Measurements from ENCODE around the gene GALNTL6. TPM values are rescaled to one million over a fixed set of nuclear protein-coding genes. Genes with fewer than 3 reads are reported as not detected.

GALNTL6 gene
- total and polyA plus RNA-seq, 2 donors (not counting 1 experiment from before 2014, with no cell fraction given): 0.99 to 1.1 TPM

GRCh38 chr4:172992648-172993378 lies 1179.6 kb downstream of the GALNTL6 start:
- ATAC-seq (ENCODE audit: low read depth) (no peak), DNase-seq (no peak)
- POLR2A ChIA-PET: no interaction called here
- no peaks in the 10 kb centered on the region for H3K79me2 ChIP-seq (ENCODE audit: control insufficient read depth, insufficient read depth, low read length)
- H3K27ac ChIP-seq (ENCODE audit: low read length in 2 of 2): no peak overlapping the region
- 90% methylated on average over 1 of the region's 5 CpGs for WGBS (ENCODE audit: insufficient coverage)
- TF ChIP-seq EZH2 (IDR thresholded peaks at IDR 0.05; ENCODE audit: borderline replicate concordance, insufficient read depth, low read depth, low read length, poor library complexity, severe bottlenecking) (no peak), CTCF (IDR thresholded peaks at IDR 0.05) (no peak)
- H3K4me3 ChIP-seq (ENCODE audit: control extremely low read depth in 1 of 5, extremely low read depth in 1 of 5, insufficient read depth in 1 of 5, low read depth in 2 of 5, low read length in 4 of 5): no peak overlapping the region
- no peak overlapping the region for H2AFZ ChIP-seq (ENCODE audit: insufficient read depth, low read depth, low read length, poor library complexity, severe bottlenecking)
- H3K4me1 Mint-ChIP-seq: no peaks in the 10 kb centered on the region
- H3K36me3 ChIP-seq (replicated peaks in 1 of 2; ENCODE audit: control extremely low read depth in 1 of 2, control insufficient read depth in 1 of 2, extremely low read depth in 1 of 2, insufficient read depth in 2 of 2, low read length in 1 of 2): no peaks in the 10 kb centered on the region
- H3K27me3 ChIP-seq (replicated peaks in 1 of 4; ENCODE audit: control extremely low read depth in 1 of 4, control insufficient read depth in 3 of 4, insufficient read depth in 4 of 4, low read length in 3 of 4): no peaks in the 10 kb centered on the region
- no peak overlapping the region for H3K4me2 ChIP-seq (replicated peaks; ENCODE audit: low read depth, low read length, poor library complexity, severe bottlenecking)
- H3K27me3 Mint-ChIP-seq: peaks cover 7% of the 10 kb centered on the region
- H3K9ac ChIP-seq (ENCODE audit: low read length): no peak overlapping the region
- H3K4me3 Mint-ChIP-seq: no peak overlapping the region
- peaks cover 0 to 7% (median 0%) of the 10 kb centered on the region in 3 donors for H3K9me3 ChIP-seq (ENCODE audit: control extremely low read depth in 1 of 3, control insufficient read depth in 2 of 3, insufficient read depth in 1 of 3, low read length in 2 of 3)
- no peaks in the 10 kb centered on the region for H3K9me3 Mint-ChIP-seq (ENCODE audit: insufficient read depth)
- intact Hi-C loops (cut with micrococcal nuclease): no loop called here
- H3K4me1 ChIP-seq (ENCODE audit: control insufficient read depth in 2 of 2, insufficient read depth in 2 of 2, low read length in 2 of 2): no peaks in the 10 kb centered on the region
- H4K20me1 ChIP-seq (ENCODE audit: control insufficient read depth, insufficient read depth, low read length, poor library complexity, severe bottlenecking): no peaks in the 10 kb centered on the region
- no peak overlapping the region for H3K27ac Mint-ChIP-seq
- CTCF ChIA-PET: interaction anchor here (1.0 to 1.2 kb wide), 2 partner anchors 19 to 21 kb away, joined by 3 to 5 read pairs; no protein-coding TSS in a partner anchor

- Histone ChIP-seq H3K36me3 (replicated peaks in 1 of 2; ENCODE audit: control extremely low read depth in 1 of 2, control insufficient read depth in 1 of 2, extremely low read depth in 1 of 2, insufficient read depth in 2 of 2, low read length in 1 of 2) (no peaks in the 10 kb centered on the region), H4K20me1 (ENCODE audit: control insufficient read depth, insufficient read depth, low read length, poor library complexity, severe bottlenecking) (no peaks in the 10 kb centered on the region), H2AFZ (ENCODE audit: insufficient read depth, low read depth, low read length, poor library complexity, severe bottlenecking) (no peak overlapping the region), H3K79me2 (ENCODE audit: control insufficient read depth, insufficient read depth, low read length) (no peaks in the 10 kb centered on the region), H3K9me3 (ENCODE audit: control extremely low read depth in 1 of 3, control insufficient read depth in 2 of 3, insufficient read depth in 1 of 3, low read length in 2 of 3) (no peaks in the 10 kb centered on the region), H3K27me3 (replicated peaks in 1 of 4; ENCODE audit: control extremely low read depth in 1 of 4, control insufficient read depth in 3 of 4, insufficient read depth in 4 of 4, low read length in 3 of 4) (peaks cover 0 to 3% (median 0%) of the 10 kb centered on the region in 4 experiments), H3K4me2 (replicated peaks; ENCODE audit: low read depth, low read length, poor library complexity, severe bottlenecking) (no peak overlapping the region), H3K27ac (ENCODE audit: low read length in 2 of 2) (no peak overlapping the region), H3K9ac (ENCODE audit: low read length) (no peak overlapping the region), H3K4me3 (ENCODE audit: control extremely low read depth in 1 of 5, extremely low read depth in 1 of 5, insufficient read depth in 1 of 5, low read depth in 2 of 5, low read length in 4 of 5) (no peak overlapping the region), H3K4me1 (ENCODE audit: control insufficient read depth in 2 of 2, insufficient read depth in 2 of 2, low read length in 2 of 2) (no peaks in the 10 kb centered on the region)
- no peak overlapping the region for H3K4me3 Mint-ChIP-seq
- H3K9me3 Mint-ChIP-seq (ENCODE audit: insufficient read depth): no peaks in the 10 kb centered on the region
- ATAC-seq (ENCODE audit: low read depth) (no peak), DNase-seq (no peak)
- peaks cover 10% of the 10 kb centered on the region for H3K27me3 Mint-ChIP-seq
- no peak overlapping the region for H3K27ac Mint-ChIP-seq
- no peak for TF ChIP-seq CTCF (IDR thresholded peaks at IDR 0.05)
- TF ChIP-seq EZH2 (IDR thresholded peaks at IDR 0.05; ENCODE audit: borderline replicate concordance, insufficient read depth, low read depth, low read length, poor library complexity, severe bottlenecking): no peak
- ChIA-PET POLR2A (no interaction called here), CTCF (no interaction called here)
- WGBS (ENCODE audit: insufficient coverage): 89% methylated on average over 3 of the region's 4 CpGs
- intact Hi-C loops (cut with micrococcal nuclease): no loop called here
- H3K4me1 Mint-ChIP-seq: no peaks in the 10 kb centered on the region
These were observed 1182.0 kb downstream of the GALNTL6 start for GRCh38 chr4:172995161-172995560.
